ENCODE results near the gene RB1.

- TF ChIP-seq CTCF (IDR thresholded peaks at IDR 0.05; ENCODE audit: extremely low read depth in 1 of 2, insufficient read depth in 1 of 2, low read depth in 1 of 2, low read length in 2 of 2) (no peak), EZH2 (IDR thresholded peaks at IDR 0.05; ENCODE audit: borderline replicate concordance, low read depth, low read length, severe bottlenecking) (no peak), POLR2A (IDR thresholded peaks at IDR 0.05; ENCODE audit: low read depth, low read length) (no peak), GATA2 (IDR thresholded peaks at IDR 0.05; ENCODE audit: insufficient read depth, insufficient read length, low read depth, low read length) (no peak), POLR2AphosphoS5 (IDR thresholded peaks at IDR 0.05; ENCODE audit: insufficient read depth, low read depth, low read length) (no peak), MAX (IDR thresholded peaks at IDR 0.05; ENCODE audit: insufficient read depth, insufficient read length) (no peak)
Measured at GRCh38 chr13:48505012-48505411, 201.5 kb downstream of the RB1 start.

Measured in endothelial cell of umbilical vein (primary cell).